ENCODE measurements around the gene NIP7. TPM values are rescaled to one million over a fixed set of nuclear protein-coding genes. Genes with fewer than 3 reads are reported as not detected.
A peak's percentile ranks its signal among the peaks of the same experiment; 100 is the strongest.

The NIP7 gene
- total and polyA plus RNA-seq, 9 of the 15 experiments (the other 6 are each of a cell fraction or from before 2014, with no cell fraction given) = 28.9 to 85.5 (median 72.5) TPM

DNA sequence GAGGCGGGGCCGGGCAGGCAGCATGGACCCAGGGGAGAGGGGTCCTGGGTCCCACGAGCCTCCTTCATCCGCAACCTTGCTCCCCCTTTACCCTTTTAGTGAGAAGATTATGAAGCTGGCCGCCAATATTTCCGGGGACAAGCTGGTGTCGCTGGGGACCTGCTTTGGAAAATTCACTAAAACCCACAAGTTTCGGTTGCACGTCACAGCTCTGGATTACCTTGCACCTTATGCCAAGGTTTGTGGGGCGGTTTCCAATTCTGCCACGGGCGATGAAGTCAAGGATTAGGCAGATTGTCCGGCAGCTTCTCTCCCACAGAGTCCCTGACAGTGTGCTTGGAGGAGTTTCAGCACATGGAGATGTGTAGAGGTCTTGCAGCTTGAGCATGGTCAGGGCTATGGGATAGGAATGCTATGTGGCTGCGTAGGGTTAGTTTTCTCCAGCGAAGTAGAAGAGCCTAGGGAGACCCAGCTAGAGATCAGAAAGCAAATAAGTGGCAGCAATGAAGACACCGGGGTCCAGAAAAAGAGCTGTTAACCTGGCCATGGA lies 598 bp downstream of the NIP7 start:
- peak overlapping the region; percentile 94 for H3K4me3 ChIP-seq
- TF ChIP-seq THAP12 (CRISPR knock-in tag; IDR thresholded peaks at IDR 0.05) (no peak), SIN3A (IDR thresholded peaks at IDR 0.05; ENCODE audit: borderline replicate concordance in 2 of 2, control insufficient read depth in 1 of 2, low read depth in 2 of 2, low read length in 2 of 2) (peak in 1 of 2 experiments; percentile 16; a peak in 1 of 4 replicates), BRCA1 (IDR thresholded peaks at IDR 0.05) (no peak), BRCA1 (CRISPR knock-in tag; IDR thresholded peaks at IDR 0.05) (no peak), CHD1 (IDR thresholded peaks at IDR 0.05; ENCODE audit: low read length) (peak; percentile 43), ETV1 (tag; conservative IDR thresholded peaks at IDR 0.05; ENCODE audit: low read depth) (peak; percentile 12; the same call in 1 of the 2 replicates), HSF4 (CRISPR knock-in tag; IDR thresholded peaks at IDR 0.05; ENCODE audit: borderline replicate concordance) (no peak), SP1 (CRISPR knock-in tag; IDR thresholded peaks at IDR 0.05) (0 out of 2 replicates have a peak, but pooled peaks have one; percentile 10), TOE1 (IDR thresholded peaks at IDR 0.05; ENCODE audit: borderline replicate concordance) (no peak), TOE1 (CRISPR knock-in tag; IDR thresholded peaks at IDR 0.05; ENCODE audit: borderline replicate concordance, low read depth) (0 out of 2 replicates have a peak, but pooled peaks have one; percentile 14)
- DNase-seq (ENCODE audit: extremely low read depth in 1 of 4, low spot score in 3 of 4) (peak in 2 of 4 experiments; percentile 17 to 22), FAIRE-seq (peak; percentile 80), ATAC-seq (peak; percentile 17)
- H2AFZ ChIP-seq (ENCODE audit: low read depth, low read length) = peak overlapping the region; percentile 83
- no peaks in the 10 kb centered on the region for H3K9me3 ChIP-seq (replicated peaks; ENCODE audit: control insufficient read depth, insufficient read depth, low read depth, low read length)
- no peaks in the 10 kb centered on the region for H3K9me1 ChIP-seq (ENCODE audit: control insufficient read depth, insufficient read depth, low read length)
- in situ Hi-C loops (cut with MboI) = no loop called here
- BruUV-seq (replicated peaks) = no TSS peak
- H4K20me1 ChIP-seq (replicated peaks; ENCODE audit: control insufficient read depth, insufficient read depth, low read length) = no peaks in the 10 kb centered on the region
- POLR2A ChIA-PET = interaction anchor here (0.8 to 4.6 kb wide), 7 partner anchors 11 to 385 kb away, joined by 3 to 33 read pairs (median 4); partner anchors contain the start of genes PDF, TERF2 and TMED6
- intact Hi-C loops (cut with micrococcal nuclease) = no loop called here
- H3K27ac ChIP-seq (ENCODE audit: extremely low read depth, low read depth, low read length) = peak overlapping the region; percentile 90
- peak overlapping the region; percentile 96 to 99 for H3K9ac ChIP-seq (ENCODE audit: insufficient read depth in 1 of 2, low read depth in 2 of 2, low read length in 2 of 2)
- peaks cover 69% of the 10 kb centered on the region for H3K36me3 ChIP-seq (ENCODE audit: control insufficient read depth, insufficient read depth, low read length)
- peaks cover 13% of the 10 kb centered on the region in 2 experiments for H3K4me1 ChIP-seq (replicated peaks in 1 of 2; ENCODE audit: control insufficient read depth in 2 of 2, insufficient read depth in 2 of 2, low read length in 2 of 2)
- no peaks in the 10 kb centered on the region for H3K27me3 ChIP-seq (ENCODE audit: control insufficient read depth in 2 of 2, insufficient read depth in 2 of 2, low read length in 2 of 2)
- H3K79me2 ChIP-seq (ENCODE audit: control insufficient read depth, insufficient read depth, low read length) = peaks cover 56% of the 10 kb centered on the region
- CTCF ChIA-PET (ENCODE audit: low intra/inter-chr PET ratio) = interaction anchor here (1.4 to 1.5 kb wide), 2 partner anchors 10 to 29 kb away, joined by 4 to 8 read pairs; partner anchors contain the start of genes PDF and VPS4A
- peak overlapping the region; percentile 100 for H3K4me2 ChIP-seq (ENCODE audit: insufficient read depth, low read length)
- WGBS (ENCODE audit: insufficient coverage, low coverage, missing lambda C conversion rate) = under 1% methylated on average over 16 of the region's 16 CpGs

Data from K562 (cell line).